Pancreas (tissue), 10 donors: ENCODE measurements around the gene GRM1. TPM values are rescaled to one million over a fixed set of nuclear protein-coding genes. Genes with fewer than 3 reads are reported as not detected.

ENCODE experiments used
- ATAC-seq, 4 donors: fragments of 200-7000 bp; cut with Tn5 transposase; one replicate each; pipeline versions ENCODE4 v1.8.0 to v1.9.1; 2020; ENCODE audit warnings: mild to moderate bottlenecking in 4 of 4, moderate library complexity in 4 of 4
- DNase-seq, 6 donors: peaks; one replicate each; pipeline ENCODE4 v3.0.0-alpha.2; 2020
- FAIRE-seq: peaks from 2 replicates; lab custom pipeline; 2012; peaks lifted over from hg19 to GRCh38; lab: Jason Lieb, UNC
- H3K27ac ChIP-seq, 4 donors: fragments of 200-600 bp; sonication (generic); 1 replicate in 3 of 4; 2 replicates in 1 of 4; pipeline versions ENCODE4 v1.5.0 to v1.8.0; 2020
- H3K27me3 ChIP-seq, 4 donors: fragments of 200-600 bp; one replicate each; pipeline ENCODE4 v1.8.0; 2021
- H3K36me3 ChIP-seq, 3 donors: fragments of 200-600 bp; sonication (generic) in 1 of 3; one replicate each; pipeline versions ENCODE4 v1.5.0 to v1.8.0; 2020 to 2021
- H3K4me1 ChIP-seq, 3 donors: fragments of 200-600 bp; one replicate each; pipeline ENCODE4 v1.8.0; 2021
- H3K4me3 ChIP-seq, 4 donors: fragments of 200-600 bp; sonication (generic) in 2 of 4; one replicate each; pipeline versions ENCODE4 v1.5.0 to v1.8.0; 2020 to 2021
- H3K9me3 ChIP-seq, 4 donors: fragments of 200-600 bp; one replicate each; pipeline ENCODE4 v1.8.0; 2021
- WGBS, 2 donors: extraction: QIAGEN DNeasy Blood & Tissue Kit; methylation state at CpG; one replicate each; pipeline ENCODE4 v1.1.7; 2013; 5-methylcytosine and 5-hydroxymethylcytosine counted together
- intact Hi-C, 3 donors: fragments of 100-400 bp; cut with DNase I; formaldehyde crosslinking; loops; one replicate each; pipeline versions ENCODE4 v1.11.1 to v1.14.2; 2022
- polyA plus RNA-seq, 2 donors: library from polyadenylated mRNA; stranded (reverse); fragments of 200-250 nt; gene quantifications; one replicate each; pipeline ENCODE4 v1.2.3, GENCODE V29; 2013
- total RNA-seq, 6 donors: library from RNA; stranded (reverse); fragmentation: NEBNext Ultra II Directional in 4 of 6; extraction: Animal tissue kit (Norgen Biotek cat#: 25700) in 4 of 6; gene quantifications; one replicate each; pipeline versions ENCODE4 v1.2.1 to v1.2.4, GENCODE V29; 2021 to 2023
- TF ChIP-seq, protein P1 (sequence below), 4 donors: fragments of 200-600 bp; sonication (generic) in 3 of 4; IDR thresholded peaks; one replicate each; pipeline versions ENCODE4 v1.5.0 to v1.8.0; 2021; ENCODE audit warnings: antibody characterized with exemption in 4 of 4
- donor health status: healthy with polysubstance abuse.
- donor health status: DM: no; HTN: no; CAD: no; lungs with moderate emphysema.
- donor health status: DM: no; HTN: no; CAD: no.
- donor health status: control.
- donor health status: control.
- donor health status: Bipolar disorder and iron deficiency.
- donor health status: DM: yes; HTN: yes; CAD: no.
- donor health status: DM: no; HTN: no; CAD: no.
- donor health status: DM: no; HTN: no; CAD: no.
- donor health status: DM: yes; HTN: yes; CAD: no.

The GRM1 gene
- total and polyA plus RNA-seq, 8 donors, result 0.04 to 0.17 (median 0.05) TPM; not detected in 2

DNA sequence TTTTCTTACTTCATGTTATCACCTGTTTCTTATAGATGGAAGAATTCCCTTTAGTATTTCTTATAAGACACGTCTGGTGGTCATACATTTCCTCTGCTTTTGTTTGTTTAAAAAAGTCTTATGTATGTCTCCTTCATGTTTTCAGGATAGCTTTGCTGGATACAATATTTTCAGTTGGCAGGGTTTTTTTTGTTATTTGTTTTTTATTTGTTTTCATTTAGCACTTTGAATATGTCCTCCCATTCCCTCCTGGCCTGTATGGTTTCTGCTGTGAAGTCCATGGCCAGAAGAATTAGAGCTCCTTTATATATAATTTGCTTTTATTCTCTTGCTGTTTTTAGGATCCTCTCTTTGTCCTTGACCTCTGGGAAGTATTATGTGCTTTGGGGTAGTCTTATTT lies 432.1 kb downstream of the GRM1 start:
- FAIRE-seq (no peak), ATAC-seq (no peak), DNase-seq (no peak)
- TF ChIP-seq, protein P1, sequence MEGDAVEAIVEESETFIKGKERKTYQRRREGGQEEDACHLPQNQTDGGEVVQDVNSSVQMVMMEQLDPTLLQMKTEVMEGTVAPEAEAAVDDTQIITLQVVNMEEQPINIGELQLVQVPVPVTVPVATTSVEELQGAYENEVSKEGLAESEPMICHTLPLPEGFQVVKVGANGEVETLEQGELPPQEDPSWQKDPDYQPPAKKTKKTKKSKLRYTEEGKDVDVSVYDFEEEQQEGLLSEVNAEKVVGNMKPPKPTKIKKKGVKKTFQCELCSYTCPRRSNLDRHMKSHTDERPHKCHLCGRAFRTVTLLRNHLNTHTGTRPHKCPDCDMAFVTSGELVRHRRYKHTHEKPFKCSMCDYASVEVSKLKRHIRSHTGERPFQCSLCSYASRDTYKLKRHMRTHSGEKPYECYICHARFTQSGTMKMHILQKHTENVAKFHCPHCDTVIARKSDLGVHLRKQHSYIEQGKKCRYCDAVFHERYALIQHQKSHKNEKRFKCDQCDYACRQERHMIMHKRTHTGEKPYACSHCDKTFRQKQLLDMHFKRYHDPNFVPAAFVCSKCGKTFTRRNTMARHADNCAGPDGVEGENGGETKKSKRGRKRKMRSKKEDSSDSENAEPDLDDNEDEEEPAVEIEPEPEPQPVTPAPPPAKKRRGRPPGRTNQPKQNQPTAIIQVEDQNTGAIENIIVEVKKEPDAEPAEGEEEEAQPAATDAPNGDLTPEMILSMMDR (IDR thresholded peaks at IDR 0.05), result no peak
- Histone ChIP-seq H3K27me3 (no peaks in the 10 kb centered on the region), H3K36me3 (no peaks in the 10 kb centered on the region), H3K4me1 (no peaks in the 10 kb centered on the region), H3K9me3 (no peaks in the 10 kb centered on the region), H3K4me3 (no peak overlapping the region), H3K27ac (no peak overlapping the region)
- intact Hi-C loops, result no loop called here
- WGBS, 2 donors, result 38 to 39% methylated on average over 1 of the region's 1 CpG

DNA sequence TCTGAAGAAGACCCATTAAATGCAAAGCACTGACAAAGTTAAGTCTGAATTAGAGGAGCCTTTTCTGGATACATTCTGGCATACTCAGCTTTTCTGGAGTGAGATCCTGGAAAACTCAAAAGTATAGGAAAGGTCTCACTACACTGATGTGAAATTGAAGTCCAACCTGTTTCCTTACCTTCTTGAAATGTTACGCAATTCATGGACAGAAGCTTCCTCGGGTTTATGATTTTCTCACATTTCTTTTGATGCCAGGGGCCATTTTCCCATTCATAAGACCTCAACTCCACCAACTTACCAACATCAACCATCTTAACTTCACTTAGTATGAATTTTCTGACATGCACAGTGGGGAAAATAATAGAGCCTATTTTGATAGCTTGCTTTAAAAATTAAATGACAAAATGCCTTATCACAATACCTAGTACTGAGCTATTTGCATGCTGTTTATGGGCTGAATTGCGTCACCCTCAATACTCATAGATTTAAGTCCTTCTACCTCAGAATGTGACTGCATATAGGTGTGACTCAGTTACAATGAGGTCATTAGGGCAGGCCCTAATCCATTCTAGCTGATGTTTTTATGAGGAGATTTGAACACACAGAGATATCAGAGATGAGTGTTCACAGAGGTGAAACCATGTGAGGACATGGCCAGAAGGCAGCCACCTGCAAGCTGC lies 441.4 kb downstream of the GRM1 start:
- no peak for ATAC-seq
- no peaks in the 10 kb centered on the region for H3K36me3 ChIP-seq
- H3K27me3 ChIP-seq, result no peaks in the 10 kb centered on the region
- intact Hi-C loops, result no loop called here
- no peak overlapping the region for H3K4me3 ChIP-seq
- TF ChIP-seq, protein P1 (IDR thresholded peaks at IDR 0.05), result no peak
- no peaks in the 10 kb centered on the region for H3K9me3 ChIP-seq
- H3K4me1 ChIP-seq, result no peaks in the 10 kb centered on the region
- no peak overlapping the region for H3K27ac ChIP-seq
- DNase-seq, result no peak
- FAIRE-seq, result no peak
- WGBS, 2 donors, result 79 to 82% methylated on average over 3 of the region's 3 CpGs

DNA sequence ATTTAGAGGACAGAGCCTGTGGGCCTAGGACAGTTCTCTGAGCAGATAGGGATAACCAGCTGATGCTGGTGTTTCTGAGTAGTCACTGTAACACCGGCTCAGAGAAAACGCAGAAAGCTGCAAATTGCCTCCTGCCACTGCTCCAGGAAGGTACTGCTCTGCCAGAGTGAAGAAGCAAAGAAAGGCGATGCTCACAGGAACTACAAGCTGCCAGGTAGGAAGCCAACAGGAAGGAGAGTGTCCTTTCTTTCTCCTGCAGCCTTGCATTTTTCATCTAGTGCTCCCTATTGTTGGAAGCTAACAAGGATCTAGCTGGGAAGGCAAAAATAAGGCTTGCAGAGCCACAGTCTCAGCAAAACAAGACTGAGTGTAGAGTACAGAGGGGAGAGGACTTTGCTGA lies 444.1 kb downstream of the GRM1 start:
- TF ChIP-seq, protein P1 (IDR thresholded peaks at IDR 0.05), result no peak
- H3K4me1 ChIP-seq, result no peaks in the 10 kb centered on the region
- H3K9me3 ChIP-seq, result no peaks in the 10 kb centered on the region
- no peak overlapping the region for H3K4me3 ChIP-seq
- no peaks in the 10 kb centered on the region for H3K36me3 ChIP-seq
- DNase-seq, result no peak
- no peaks in the 10 kb centered on the region for H3K27me3 ChIP-seq
- 52 to 69% methylated on average over 3 of the region's 3 CpGs for WGBS, 2 donors
- no peak overlapping the region for H3K27ac ChIP-seq
- no peak for ATAC-seq
- intact Hi-C loops, result no loop called here
- FAIRE-seq, result no peak

DNA sequence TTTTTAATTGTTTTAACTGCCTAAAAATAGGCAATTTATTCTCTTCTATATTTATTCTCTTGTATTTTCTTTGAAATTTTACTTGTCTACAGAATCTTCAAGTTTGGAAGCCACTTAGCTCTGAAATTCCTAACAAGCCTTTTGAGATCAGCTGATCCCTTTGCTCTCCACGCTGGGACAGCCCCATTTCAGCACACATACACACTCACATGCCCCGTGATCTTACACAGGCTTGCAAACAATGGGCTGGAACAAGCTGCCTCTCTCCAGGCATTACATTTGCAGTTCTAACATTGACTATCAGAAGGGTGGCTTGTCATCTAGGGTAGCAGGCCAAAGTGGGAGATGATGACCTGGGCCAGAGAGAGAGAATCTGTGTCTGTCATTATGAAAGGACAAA lies 452.7 kb downstream of the GRM1 start:
- TF ChIP-seq, protein P1 (IDR thresholded peaks at IDR 0.05), result no peak
- Histone ChIP-seq H3K9me3 (no peaks in the 10 kb centered on the region), H3K27ac (no peak overlapping the region), H3K4me3 (no peak overlapping the region), H3K4me1 (no peaks in the 10 kb centered on the region), H3K36me3 (no peaks in the 10 kb centered on the region), H3K27me3 (no peaks in the 10 kb centered on the region)
- FAIRE-seq (no peak), DNase-seq (no peak), ATAC-seq (no peak)
- WGBS, 2 donors, result 24 to 37% methylated on average over 2 of the region's 2 CpGs
- intact Hi-C loops, result no loop called here

DNA sequence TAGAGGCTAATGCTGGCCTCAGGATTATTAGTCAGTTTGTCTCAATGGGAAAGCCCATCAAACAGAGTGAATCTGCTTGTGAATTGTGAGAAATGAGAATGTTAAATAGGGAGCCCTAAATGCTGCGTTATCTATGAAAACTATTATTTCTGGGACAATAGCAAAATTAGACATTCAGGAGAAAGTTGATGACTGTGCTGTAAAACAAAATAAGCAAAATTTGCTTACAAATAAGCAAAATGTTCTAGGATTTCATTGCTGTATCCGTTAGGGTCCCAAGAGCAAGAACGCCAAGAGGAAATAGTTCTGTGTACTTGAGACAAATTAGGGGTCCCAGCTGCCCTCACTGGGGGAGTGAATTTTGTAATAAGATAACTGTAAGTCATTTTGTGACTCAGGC lies 455.5 kb downstream of the GRM1 start:
- intact Hi-C loops, result no loop called here
- no peak for FAIRE-seq
- TF ChIP-seq, protein P1 (IDR thresholded peaks at IDR 0.05), result no peak

More for the DNA sequence above, 455.5 kb downstream of the GRM1 start:
- Histone ChIP-seq H3K27me3 (no peaks in the 10 kb centered on the region), H3K4me1 (no peaks in the 10 kb centered on the region), H3K36me3 (no peaks in the 10 kb centered on the region), H3K27ac (no peak overlapping the region), H3K4me3 (no peak overlapping the region), H3K9me3 (no peaks in the 10 kb centered on the region)
- DNase-seq, result no peak
- no peak for ATAC-seq
- 67 to 82% methylated on average over 3 of the region's 3 CpGs for WGBS, 2 donors
